CD14-positive monocyte (primary cell): ENCODE results near the gene STARD13. TPM values are rescaled to one million over a fixed set of nuclear protein-coding genes. Genes with fewer than 3 reads are reported as not detected.

Experiments used
- DNase-seq, 3 donors: peaks; one replicate each; pipeline ENCODE4 v3.0.0-alpha.2; 2011 to 2022
- H2AFZ ChIP-seq: 2 replicates; pipeline ENCODE4 v1.6.0; 2012; ENCODE audit warnings: mild to moderate bottlenecking, low read depth, low read length, inconsistent platforms; ENCODE audit not compliant: insufficient read depth, poor library complexity, severe bottlenecking
- H3K27ac ChIP-seq, 2 donors: 1 replicate in 1 of 2; 2 replicates in 1 of 2; pipeline ENCODE4 v1.5.1; 2012 to 2013; ENCODE audit warnings: low read length in 2 of 2, control low read depth in 1 of 2, inconsistent platforms in 1 of 2, low read depth in 1 of 2, mild to moderate bottlenecking in 1 of 2
- H3K27me3 ChIP-seq, 2 donors: one replicate each; pipeline versions ENCODE4 v1.6.0 to v1.6.1; 2011 to 2013; ENCODE audit warnings: low read length in 2 of 2; ENCODE audit not compliant: control insufficient read depth in 2 of 2, insufficient read depth in 2 of 2
- H3K36me3 ChIP-seq, 2 donors: replicated peaks in 1 of 2; 1 replicate in 1 of 2; 2 replicates in 1 of 2; pipeline versions ENCODE4 v1.5.1 to v1.6.1; 2012 to 2013; ENCODE audit warnings: low read length in 2 of 2, control low read depth in 1 of 2, inconsistent platforms in 1 of 2, mild to moderate bottlenecking in 1 of 2; ENCODE audit not compliant: insufficient read depth in 2 of 2, control insufficient read depth in 1 of 2
- H3K4me1 ChIP-seq, 2 donors: 1 replicate in 1 of 2; 2 replicates in 1 of 2; pipeline versions ENCODE4 v1.5.1 to v1.6.1; 2012 to 2013; ENCODE audit warnings: low read length in 2 of 2, control low read depth in 1 of 2, inconsistent platforms in 1 of 2, mild to moderate bottlenecking in 1 of 2, moderate library complexity in 1 of 2; ENCODE audit not compliant: insufficient read depth in 2 of 2, control insufficient read depth in 1 of 2
- H3K4me2 ChIP-seq: replicated peaks from 2 replicates; pipeline ENCODE3; 2012; ENCODE audit warnings: low read length, moderate library complexity, mild to moderate bottlenecking; ENCODE audit not compliant: poor library complexity, severe bottlenecking; ENCODE audit errors: extremely low read depth
- H3K4me3 ChIP-seq, 3 experiments: fragments of 200-600 bp in 1 of 3; sonication (generic) in 1 of 3; replicated peaks in 1 of 3; 1 replicate in 2 of 3; 2 replicates in 1 of 3; pipeline ENCODE4 v1.5.1; 2011 to 2013; ENCODE audit warnings: low read length in 3 of 3, mild to moderate bottlenecking in 3 of 3, control low read depth in 2 of 3, low read depth in 2 of 3, inconsistent platforms in 1 of 3, moderate library complexity in 1 of 3
- H3K79me2 ChIP-seq: 2 replicates; pipeline ENCODE4 v1.6.0; 2012; ENCODE audit warnings: mild to moderate bottlenecking, control low read depth, inconsistent platforms, low read length, moderate library complexity; ENCODE audit not compliant: insufficient read depth
- H3K9ac ChIP-seq: 2 replicates; pipeline ENCODE4 v1.6.0; 2017; ENCODE audit warnings: low read length, mild to moderate bottlenecking; ENCODE audit not compliant: insufficient read depth, poor library complexity, severe bottlenecking
- H3K9me3 ChIP-seq, 2 donors: replicated peaks in 1 of 2; 1 replicate in 1 of 2; 2 replicates in 1 of 2; pipeline versions ENCODE4 v1.5.1 to v1.6.1; 2012 to 2013; ENCODE audit warnings: low read length in 2 of 2, control low read depth in 1 of 2; ENCODE audit not compliant: control insufficient read depth in 1 of 2, insufficient read depth in 1 of 2
- H4K20me1 ChIP-seq: 2 replicates; pipeline ENCODE4 v1.6.0; 2012; ENCODE audit warnings: mild to moderate bottlenecking, low read length, control low read depth, moderate library complexity; ENCODE audit not compliant: insufficient read depth
- H3K27ac Mint-ChIP-seq, 7 donors: one replicate each; pipeline ENCODE4 v1.8.0; 2020; ENCODE audit warnings: mild to moderate bottlenecking in 7 of 7, mixed read lengths in 7 of 7, moderate library complexity in 6 of 7, inconsistent platforms in 2 of 7
- H3K27me3 Mint-ChIP-seq, 3 donors: one replicate each; pipeline ENCODE4 v1.8.0; 2021 to 2022; ENCODE audit warnings: low read depth in 3 of 3, mild to moderate bottlenecking in 3 of 3, mixed read lengths in 3 of 3, moderate library complexity in 3 of 3, inconsistent platforms in 1 of 3
- H3K36me3 Mint-ChIP-seq, 2 donors: one replicate each; pipeline ENCODE4 v1.8.0; 2020; ENCODE audit warnings: mixed read lengths in 2 of 2, inconsistent platforms in 1 of 2, mild to moderate bottlenecking in 1 of 2
- H3K4me1 Mint-ChIP-seq: one replicate; pipeline ENCODE4 v1.8.0; 2020; ENCODE audit warnings: mild to moderate bottlenecking, mixed read lengths
- H3K4me3 Mint-ChIP-seq, 2 donors: one replicate each; pipeline ENCODE4 v1.8.0; 2020; ENCODE audit warnings: mild to moderate bottlenecking in 2 of 2, mixed read lengths in 2 of 2, moderate library complexity in 1 of 2
- H3K9me3 Mint-ChIP-seq, 7 donors: one replicate each; pipeline ENCODE4 v1.8.0; 2020 to 2022; ENCODE audit warnings: mixed read lengths in 7 of 7, mild to moderate bottlenecking in 6 of 7, moderate library complexity in 6 of 7, inconsistent platforms in 2 of 7
- CTCF ChIP-seq: fragments of 200-600 bp; IDR thresholded peaks from one replicate; pipeline ENCODE4 v1.8.0; 2022; ENCODE audit warnings: antibody characterized with exemption, mild to moderate bottlenecking
- WGBS: methylation state at CpG from one replicate; pipeline ENCODE4 v1.1.5; 2013; ENCODE audit warnings: missing lambda C conversion rate; ENCODE audit not compliant: insufficient coverage; 5-methylcytosine and 5-hydroxymethylcytosine counted together
- intact Hi-C, 2 donors: fragments of 100-400 bp; cut with micrococcal nuclease; formaldehyde crosslinking; loops; one replicate each; pipeline versions ENCODE4 v1.15.0 to v1.15.1; 2023
- polyA plus RNA-seq, 3 donors: library from polyadenylated mRNA; depleted of rRNA in 1 of 3; unstranded in 2 of 3; stranded (reverse) in 1 of 3; fragments of 300-500 nt in 2 of 3; fragments of >200 nt in 1 of 3; fragmentation: Illumina TruSeq in 2 of 3; gene quantifications; 1 replicate in 2 of 3; 2 replicates in 1 of 3; pipeline ENCODE4 v1.2.3, GENCODE V29; 2012 to 2021

STARD13 gene
- polyA plus RNA-seq, 3 donors, result 0.37 to 0.69 (median 0.60) TPM

GRCh38 chr13:33307843-33308242 lies 22.3 kb upstream of the STARD13 start:
- Mint-ChIP-seq H3K27me3 (peaks cover 0 to 2% (median 1%) of the 10 kb centered on the region in 3 donors), H3K9me3 (peaks cover 0 to 15% (median 8%) of the 10 kb centered on the region in 7 donors), H3K36me3 (no peaks in the 10 kb centered on the region), H3K27ac (no peak overlapping the region), H3K4me3 (no peak overlapping the region), H3K4me1 (no peaks in the 10 kb centered on the region)
- no peaks in the 10 kb centered on the region for H4K20me1 ChIP-seq
- no peak overlapping the region for H3K27ac ChIP-seq
- no peak overlapping the region for H3K9ac ChIP-seq
- no peak overlapping the region for H3K4me3 ChIP-seq
- DNase-seq, result no peak
- no peaks in the 10 kb centered on the region for H3K27me3 ChIP-seq
- no peaks in the 10 kb centered on the region for H3K79me2 ChIP-seq
- no peak for TF ChIP-seq CTCF
- H3K9me3 ChIP-seq, result peaks cover 0 to 3% of the 10 kb centered on the region in 2 donors
- no peak overlapping the region for H2AFZ ChIP-seq
- intact Hi-C loops, result no loop called here
- no peaks in the 10 kb centered on the region for H3K36me3 ChIP-seq
- H3K4me1 ChIP-seq, result no peaks in the 10 kb centered on the region
- no peak overlapping the region for H3K4me2 ChIP-seq
- WGBS, result no CpG with 5 or more reads among the region's 1 CpG

- no peaks in the 10 kb centered on the region for H4K20me1 ChIP-seq
- no peak overlapping the region for H3K9ac ChIP-seq
- H3K27ac Mint-ChIP-seq, result peak overlapping the region in 1 of 7 donors; percentile 54
- no peak overlapping the region for H3K27ac ChIP-seq
- H3K4me2 ChIP-seq, result no peak overlapping the region
- no peaks in the 10 kb centered on the region for H3K79me2 ChIP-seq
- peaks cover 0 to 3% (median 2%) of the 10 kb centered on the region in 3 donors for H3K27me3 Mint-ChIP-seq
- no peak overlapping the region for H3K4me3 Mint-ChIP-seq
- H2AFZ ChIP-seq, result no peak overlapping the region
- no peaks in the 10 kb centered on the region for H3K27me3 ChIP-seq
- peak in 1 of 3 donors; percentile 73 for DNase-seq
- H3K4me1 ChIP-seq, result no peaks in the 10 kb centered on the region
- no peaks in the 10 kb centered on the region for H3K4me1 Mint-ChIP-seq
- no peaks in the 10 kb centered on the region for H3K36me3 ChIP-seq
- peaks cover 0 to 3% of the 10 kb centered on the region in 2 donors for H3K9me3 ChIP-seq
- no peak overlapping the region for H3K4me3 ChIP-seq
- intact Hi-C loops, result no loop called here
- no peak for TF ChIP-seq CTCF
- H3K9me3 Mint-ChIP-seq, result peaks cover 0 to 15% (median 8%) of the 10 kb centered on the region in 7 donors
- WGBS, result 86% methylated on average over 1 of the region's 3 CpGs
- no peaks in the 10 kb centered on the region for H3K36me3 Mint-ChIP-seq
These were observed 18.5 kb upstream of the STARD13 start for GRCh38 chr13:33303855-33304597.
